Dendritic cell treated with granulocyte-macrophage colony-stimulating factor and Interleukin-4, amounts not matched to agents 40 ng/mL and 50 ng/mL, for 4 days (primary cell): Measurements from ENCODE around the gene CAPRIN1.

Source experiments
- H3K27ac Mint-ChIP-seq: one replicate; pipeline ENCODE4 v1.8.0; 2022; ENCODE audit warnings: mild to moderate bottlenecking, mixed read lengths
- H3K27me3 Mint-ChIP-seq: one replicate; pipeline ENCODE4 v1.8.0; 2022; ENCODE audit warnings: mild to moderate bottlenecking, mixed read lengths
- H3K36me3 Mint-ChIP-seq: one replicate; pipeline ENCODE4 v1.8.0; 2022; ENCODE audit warnings: low read depth, mixed read lengths
- H3K4me1 Mint-ChIP-seq: one replicate; pipeline ENCODE4 v1.8.0; 2022; ENCODE audit warnings: low read depth, mixed read lengths
- H3K4me3 Mint-ChIP-seq: one replicate; pipeline ENCODE4 v1.8.0; 2022; ENCODE audit warnings: mild to moderate bottlenecking, moderate library complexity, mixed read lengths
- H3K9me3 Mint-ChIP-seq: one replicate; pipeline ENCODE4 v1.8.0; 2022; ENCODE audit warnings: mixed read lengths
- intact Hi-C: fragments of 100-400 bp; cut with micrococcal nuclease; formaldehyde crosslinking; loops from one replicate; pipeline ENCODE4 v1.15.0; 2022

The CAPRIN1 gene

DNA sequence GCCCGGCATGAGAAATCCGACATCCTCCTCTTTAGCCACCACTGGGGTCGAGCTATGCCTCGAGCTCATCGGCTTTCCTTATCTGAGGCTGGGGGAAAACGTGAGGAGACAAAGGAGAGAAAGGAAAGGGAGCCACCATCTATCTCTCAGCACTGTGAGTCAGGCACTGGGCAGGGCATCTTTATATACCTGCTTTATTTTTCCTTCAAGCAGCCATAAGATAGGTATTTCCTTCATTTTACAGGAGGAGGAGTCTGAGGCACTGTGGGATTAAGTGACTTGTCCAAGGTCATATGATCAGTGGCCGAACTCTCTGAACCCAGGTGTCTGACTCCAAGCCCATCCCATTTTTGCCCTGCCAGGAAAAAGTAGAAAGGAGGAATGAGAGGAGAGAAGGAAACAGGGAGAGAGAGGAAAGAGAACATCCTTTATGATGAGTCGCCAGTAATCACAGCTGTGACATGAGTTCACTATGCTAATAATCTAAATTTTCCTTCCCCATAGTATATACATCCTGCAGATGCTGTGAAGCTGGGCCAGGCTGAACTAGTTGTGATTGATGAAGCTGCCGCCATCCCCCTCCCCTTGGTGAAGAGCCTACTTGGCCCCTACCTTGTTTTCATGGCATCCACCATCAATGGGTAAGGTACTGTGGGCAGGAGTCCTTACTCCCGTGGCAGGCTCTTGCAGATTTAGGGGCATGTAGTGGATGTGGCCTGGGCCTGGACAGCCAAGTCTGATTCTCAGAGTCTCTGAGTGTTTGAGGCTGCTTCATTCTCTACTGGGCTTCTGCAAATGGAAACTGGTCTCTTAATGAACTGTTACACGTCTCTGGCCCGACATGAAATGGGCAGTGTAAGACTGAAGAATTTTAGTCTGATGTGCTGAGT, 75.7 kb downstream of the CAPRIN1 start:
- no peaks in the 10 kb centered on the region for H3K27me3 Mint-ChIP-seq
- H3K4me3 Mint-ChIP-seq = no peak overlapping the region
- H3K4me1 Mint-ChIP-seq = no peaks in the 10 kb centered on the region
- intact Hi-C loops = no loop called here
- no peak overlapping the region for H3K27ac Mint-ChIP-seq
- H3K36me3 Mint-ChIP-seq = peaks cover 96% of the 10 kb centered on the region
- H3K9me3 Mint-ChIP-seq = no peaks in the 10 kb centered on the region

- Mint-ChIP-seq H3K4me3 (no peak overlapping the region), H3K4me1 (no peaks in the 10 kb centered on the region), H3K27me3 (no peaks in the 10 kb centered on the region), H3K9me3 (no peaks in the 10 kb centered on the region), H3K36me3 (peaks cover 96% of the 10 kb centered on the region), H3K27ac (no peak overlapping the region)
- intact Hi-C loops = no loop called here
Observed at GRCh38 chr11:34128824-34129223, 77.3 kb downstream of the CAPRIN1 start.

GRCh38 chr11:34132261-34132965, 80.9 kb downstream of the CAPRIN1 start:
- Mint-ChIP-seq H3K36me3 (peaks cover 96% of the 10 kb centered on the region), H3K27ac (no peak overlapping the region), H3K27me3 (no peaks in the 10 kb centered on the region), H3K4me3 (no peak overlapping the region), H3K9me3 (no peaks in the 10 kb centered on the region), H3K4me1 (no peaks in the 10 kb centered on the region)
- intact Hi-C loops = no loop called here

DNA sequence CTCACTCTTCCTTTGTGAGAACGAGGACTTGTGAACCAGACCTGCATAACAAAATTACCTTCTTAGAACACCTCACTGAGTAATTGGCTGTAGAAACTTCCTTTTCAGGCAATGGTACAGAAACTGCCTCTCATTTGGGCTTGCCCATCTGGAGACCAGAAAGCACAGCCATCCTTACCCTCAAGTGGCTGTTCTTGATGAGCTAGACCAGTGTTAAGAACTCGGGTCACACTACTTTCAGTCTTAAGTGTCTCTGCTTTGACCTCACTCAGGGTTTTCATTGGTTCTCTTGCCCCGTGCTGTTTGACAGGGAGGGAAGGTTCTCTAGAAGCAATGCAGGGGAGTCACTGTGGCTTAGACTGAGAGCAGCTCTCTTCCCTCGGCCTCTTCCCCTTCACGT, 83.2 kb downstream of the CAPRIN1 start:
- H3K27me3 Mint-ChIP-seq = no peaks in the 10 kb centered on the region
- intact Hi-C loops = loop anchor here (5.0 kb wide), 1 partner anchor 37 kb away; no protein-coding TSS in a partner anchor
- H3K9me3 Mint-ChIP-seq = no peaks in the 10 kb centered on the region
- no peak overlapping the region for H3K4me3 Mint-ChIP-seq
- H3K4me1 Mint-ChIP-seq = peaks cover 5% of the 10 kb centered on the region
- no peak overlapping the region for H3K27ac Mint-ChIP-seq
- H3K36me3 Mint-ChIP-seq = peaks cover 100% of the 10 kb centered on the region

GRCh38 chr11:34135439-34135838, 83.9 kb downstream of the CAPRIN1 start:
- Mint-ChIP-seq H3K27ac (no peak overlapping the region), H3K36me3 (peaks cover 100% of the 10 kb centered on the region), H3K9me3 (no peaks in the 10 kb centered on the region), H3K4me1 (peaks cover 5% of the 10 kb centered on the region), H3K4me3 (no peak overlapping the region), H3K27me3 (no peaks in the 10 kb centered on the region)
- intact Hi-C loops = loop anchor here (5.0 kb wide), 1 partner anchor 38 kb away; no protein-coding TSS in a partner anchor

GRCh38 chr11:34136420-34136819, 84.9 kb downstream of the CAPRIN1 start:
- H3K27me3 Mint-ChIP-seq = no peaks in the 10 kb centered on the region
- intact Hi-C loops = loop anchor here (5.0 kb wide), 1 partner anchor 39 kb away; no protein-coding TSS in a partner anchor
- H3K9me3 Mint-ChIP-seq = no peaks in the 10 kb centered on the region
- no peak overlapping the region for H3K4me3 Mint-ChIP-seq
- H3K36me3 Mint-ChIP-seq = peaks cover 100% of the 10 kb centered on the region
- H3K27ac Mint-ChIP-seq = no peak overlapping the region
- H3K4me1 Mint-ChIP-seq = peaks cover 5% of the 10 kb centered on the region

DNA sequence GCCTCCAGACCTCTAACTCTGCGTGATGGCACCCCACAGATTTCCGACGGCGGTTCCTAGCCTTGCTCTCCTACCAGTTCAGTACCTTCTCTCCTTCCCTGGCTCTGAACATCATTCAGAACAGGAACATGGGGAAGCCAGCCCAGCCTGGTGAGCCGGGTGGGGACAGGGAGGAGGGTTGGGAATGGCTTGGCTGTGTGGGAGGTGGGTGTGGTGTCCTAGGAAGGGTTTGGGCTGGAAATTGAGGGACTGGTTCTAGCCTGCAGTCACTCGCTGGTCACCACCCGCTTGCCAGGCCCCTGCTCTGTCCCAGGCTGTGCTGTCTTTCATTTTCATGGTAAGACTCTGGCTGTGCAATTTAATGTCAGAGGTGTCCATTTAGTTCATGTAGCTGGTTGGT, 87.8 kb downstream of the CAPRIN1 start:
- Mint-ChIP-seq H3K4me1 (peaks cover 5% of the 10 kb centered on the region), H3K36me3 (peaks cover 95% of the 10 kb centered on the region)

DNA sequence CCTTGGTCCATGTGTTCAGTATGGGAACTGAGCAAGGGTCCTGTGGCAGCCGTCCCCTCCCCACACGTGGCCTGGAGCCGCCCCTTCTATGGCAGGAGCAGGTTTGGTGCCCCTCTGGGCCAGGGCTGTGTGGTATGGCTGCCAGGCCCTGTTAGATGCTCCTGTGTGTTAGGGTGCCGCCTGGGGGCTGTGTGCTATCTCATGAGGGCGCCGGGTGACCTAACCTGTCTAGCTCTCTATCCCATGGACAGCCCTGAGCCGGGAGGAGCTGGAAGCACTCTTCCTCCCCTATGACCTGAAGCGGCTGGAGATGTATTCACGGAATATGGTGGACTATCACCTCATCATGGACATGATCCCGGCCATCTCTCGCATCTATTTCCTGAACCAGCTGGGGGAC, 88.6 kb downstream of the CAPRIN1 start:
- Mint-ChIP-seq H3K4me1 (peaks cover 5% of the 10 kb centered on the region), H3K27me3 (no peaks in the 10 kb centered on the region), H3K36me3 (peaks cover 94% of the 10 kb centered on the region)

More for the DNA sequence above, 87.8 kb downstream of the CAPRIN1 start:
- H3K27me3 Mint-ChIP-seq = no peaks in the 10 kb centered on the region
- no peak overlapping the region for H3K27ac Mint-ChIP-seq
- H3K4me3 Mint-ChIP-seq = no peak overlapping the region
- H3K9me3 Mint-ChIP-seq = no peaks in the 10 kb centered on the region
- intact Hi-C loops = loop anchor here (5.0 kb wide), 1 partner anchor 42 kb away; no protein-coding TSS in a partner anchor

DNA sequence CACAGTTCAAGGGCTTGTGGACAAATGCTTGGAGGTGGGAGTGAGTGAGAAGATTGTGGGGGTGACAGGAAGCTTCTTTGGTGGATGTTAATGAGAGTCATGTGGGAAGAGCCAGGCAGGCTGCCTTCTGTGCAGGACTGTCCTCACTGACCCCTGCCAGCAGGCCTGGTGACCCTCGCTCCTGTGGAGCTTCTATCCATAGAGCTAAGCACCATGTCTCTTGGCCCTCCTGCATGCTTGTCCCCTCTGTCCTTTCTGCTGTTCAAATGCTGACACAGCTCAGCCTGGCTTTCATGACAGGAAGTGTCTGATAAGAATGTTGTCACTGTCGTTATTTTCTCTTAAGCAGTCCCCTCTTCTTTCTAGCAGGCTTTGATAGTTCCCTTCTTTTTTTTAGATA, 91.5 kb downstream of the CAPRIN1 start:
- H3K9me3 Mint-ChIP-seq = no peaks in the 10 kb centered on the region
- peaks cover 7% of the 10 kb centered on the region for H3K4me1 Mint-ChIP-seq
- H3K27me3 Mint-ChIP-seq = no peaks in the 10 kb centered on the region
- no peak overlapping the region for H3K4me3 Mint-ChIP-seq
- intact Hi-C loops = no loop called here
- H3K27ac Mint-ChIP-seq = no peak overlapping the region
- peaks cover 94% of the 10 kb centered on the region for H3K36me3 Mint-ChIP-seq

More for the DNA sequence above, 88.6 kb downstream of the CAPRIN1 start:
- H3K9me3 Mint-ChIP-seq = no peaks in the 10 kb centered on the region
- intact Hi-C loops = no loop called here
- no peak overlapping the region for H3K27ac Mint-ChIP-seq
- H3K4me3 Mint-ChIP-seq = no peak overlapping the region

GRCh38 chr11:34145073-34145472, 93.5 kb downstream of the CAPRIN1 start:
- H3K4me1 Mint-ChIP-seq = peaks cover 8% of the 10 kb centered on the region

GRCh38 chr11:34145847-34146381, 94.4 kb downstream of the CAPRIN1 start:
- Mint-ChIP-seq H3K27me3 (no peaks in the 10 kb centered on the region), H3K36me3 (peaks cover 93% of the 10 kb centered on the region), H3K9me3 (no peaks in the 10 kb centered on the region), H3K4me1 (peaks cover 8% of the 10 kb centered on the region), H3K27ac (no peak overlapping the region), H3K4me3 (no peak overlapping the region)
- intact Hi-C loops = no loop called here

More at GRCh38 chr11:34145073-34145472, 93.5 kb downstream of the CAPRIN1 start:
- H3K27me3 Mint-ChIP-seq = no peaks in the 10 kb centered on the region
- H3K27ac Mint-ChIP-seq = no peak overlapping the region
- H3K4me3 Mint-ChIP-seq = no peak overlapping the region
- H3K36me3 Mint-ChIP-seq = peaks cover 94% of the 10 kb centered on the region
- intact Hi-C loops = no loop called here
- no peaks in the 10 kb centered on the region for H3K9me3 Mint-ChIP-seq

- intact Hi-C loops = no loop called here
- Mint-ChIP-seq H3K4me3 (no peak overlapping the region), H3K9me3 (no peaks in the 10 kb centered on the region), H3K36me3 (peaks cover 90% of the 10 kb centered on the region), H3K27me3 (no peaks in the 10 kb centered on the region), H3K27ac (no peak overlapping the region), H3K4me1 (peaks cover 8% of the 10 kb centered on the region)
Observed at GRCh38 chr11:34146411-34146810, 94.9 kb downstream of the CAPRIN1 start.

DNA sequence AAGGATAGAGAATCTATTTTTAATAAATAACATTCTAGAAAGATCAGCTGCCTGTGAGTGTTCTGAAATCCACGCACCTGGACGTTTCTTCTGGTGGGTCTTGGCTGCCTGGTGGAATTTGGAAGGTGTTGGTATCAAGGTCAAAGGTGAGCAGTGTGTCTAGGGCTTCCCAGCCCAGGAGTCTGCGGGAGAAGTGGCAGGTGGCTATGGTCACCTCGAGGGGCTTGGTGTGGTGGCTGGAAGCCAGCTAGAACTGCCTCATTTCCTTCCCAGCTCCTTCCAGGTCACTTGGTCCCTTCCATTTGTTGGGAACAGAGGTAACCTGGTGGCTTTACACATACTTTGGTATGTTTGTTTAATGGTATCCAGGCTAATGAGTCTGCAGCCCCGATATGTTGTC, 95.3 kb downstream of the CAPRIN1 start:
- no peaks in the 10 kb centered on the region for H3K9me3 Mint-ChIP-seq
- no peaks in the 10 kb centered on the region for H3K27me3 Mint-ChIP-seq
- peaks cover 8% of the 10 kb centered on the region for H3K4me1 Mint-ChIP-seq
- H3K4me3 Mint-ChIP-seq = no peak overlapping the region
- H3K27ac Mint-ChIP-seq = no peak overlapping the region
- H3K36me3 Mint-ChIP-seq = peaks cover 90% of the 10 kb centered on the region
- intact Hi-C loops = no loop called here

GRCh38 chr11:34147581-34147980, 96.0 kb downstream of the CAPRIN1 start:
- H3K4me3 Mint-ChIP-seq = no peak overlapping the region
- intact Hi-C loops = no loop called here
- H3K4me1 Mint-ChIP-seq = peaks cover 13% of the 10 kb centered on the region
- no peak overlapping the region for H3K27ac Mint-ChIP-seq
- no peaks in the 10 kb centered on the region for H3K27me3 Mint-ChIP-seq
- H3K36me3 Mint-ChIP-seq = peaks cover 89% of the 10 kb centered on the region
- H3K9me3 Mint-ChIP-seq = no peaks in the 10 kb centered on the region
